ENCODE results near the gene CDK17.

The CDK17 gene

GRCh38 chr12:96233939-96234461, 166.2 kb downstream of the CDK17 start:
- POLR2A ChIA-PET = interaction anchor here (0.7 to 1.2 kb wide), 2 partner anchors 8 to 13 kb away, joined by 3 to 4 read pairs; no protein-coding TSS in a partner anchor
- no peak for DNase-seq

DNA sequence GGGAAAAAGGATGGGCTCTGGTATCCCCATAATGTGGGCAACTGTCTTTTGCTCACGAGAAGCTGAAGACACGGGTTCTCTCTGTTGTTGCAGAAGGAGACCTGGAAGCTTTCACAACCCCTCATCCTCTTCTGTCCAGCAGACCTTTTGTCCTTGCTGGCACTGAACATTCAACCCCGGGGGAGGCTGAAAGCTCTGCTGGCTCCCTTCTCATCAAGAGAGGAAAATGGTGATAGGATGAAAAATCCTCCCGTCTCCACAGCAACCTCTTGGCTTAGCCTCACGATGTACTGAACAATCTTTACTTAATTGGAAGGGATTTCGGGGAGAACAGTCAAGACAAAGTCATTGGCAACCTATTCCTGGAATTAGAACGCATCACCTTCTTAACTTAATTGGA, 167.1 kb downstream of the CDK17 start:
- Histone ChIP-seq H3K36me3 (ENCODE audit: control insufficient read depth in 4 of 4, insufficient read depth in 4 of 4, low read length in 3 of 4) (peaks cover 9 to 44% (median 28%) of the 10 kb centered on the region in 4 experiments), H3K27me3 (replicated peaks in 2 of 5; ENCODE audit: control insufficient read depth in 4 of 5, insufficient read depth in 5 of 5, low read length in 4 of 5) (no peaks in the 10 kb centered on the region), H3K4me3 (ENCODE audit: control insufficient read depth in 1 of 7, extremely low read depth in 1 of 7, insufficient read depth in 4 of 7, low read depth in 2 of 7, low read length in 6 of 7) (no peak overlapping the region), H3K9me3 (ENCODE audit: control extremely low read depth in 1 of 5, control insufficient read depth in 4 of 5, insufficient read depth in 2 of 5, low read depth in 1 of 5, low read length in 4 of 5) (no peaks in the 10 kb centered on the region), H3K27ac (ENCODE audit: insufficient read depth in 1 of 2, low read depth in 1 of 2, low read length in 2 of 2, poor library complexity in 1 of 2, severe bottlenecking in 2 of 2) (no peak overlapping the region), H3K4me1 (ENCODE audit: control extremely low read depth in 1 of 4, control insufficient read depth in 4 of 4, insufficient read depth in 4 of 4, low read length in 3 of 4) (peaks cover 0 to 35% (median 32%) of the 10 kb centered on the region in 4 experiments)
- POLR2A ChIA-PET = no interaction called here
- WGBS (ENCODE audit: insufficient coverage) = 100% methylated on average over 3 of the region's 7 CpGs
- DNase-seq = no peak
- CTCF ChIA-PET = interaction anchor here (0.6 to 1.7 kb wide), 3 partner anchors 11 to 801 kb away, joined by 3 to 4 read pairs (median 3); no protein-coding TSS in a partner anchor

More at GRCh38 chr12:96233939-96234461, 166.2 kb downstream of the CDK17 start:
- WGBS (ENCODE audit: insufficient coverage) = 96% methylated on average over 12 of the region's 15 CpGs
- Histone ChIP-seq H3K4me1 (ENCODE audit: control extremely low read depth in 1 of 4, control insufficient read depth in 4 of 4, insufficient read depth in 4 of 4, low read length in 3 of 4) (peaks cover 0 to 44% (median 36%) of the 10 kb centered on the region in 4 experiments), H3K36me3 (ENCODE audit: control insufficient read depth in 4 of 4, insufficient read depth in 4 of 4, low read length in 3 of 4) (peaks cover 5 to 36% (median 23%) of the 10 kb centered on the region in 4 experiments), H3K27me3 (replicated peaks in 2 of 5; ENCODE audit: control insufficient read depth in 4 of 5, insufficient read depth in 5 of 5, low read length in 4 of 5) (no peaks in the 10 kb centered on the region), H3K27ac (ENCODE audit: insufficient read depth in 1 of 2, low read depth in 1 of 2, low read length in 2 of 2, poor library complexity in 1 of 2, severe bottlenecking in 2 of 2) (no peak overlapping the region), H3K9me3 (ENCODE audit: control extremely low read depth in 1 of 5, control insufficient read depth in 4 of 5, insufficient read depth in 2 of 5, low read depth in 1 of 5, low read length in 4 of 5) (no peaks in the 10 kb centered on the region), H3K4me3 (ENCODE audit: control insufficient read depth in 1 of 7, extremely low read depth in 1 of 7, insufficient read depth in 4 of 7, low read depth in 2 of 7, low read length in 6 of 7) (no peak overlapping the region)
- CTCF ChIA-PET = interaction anchor here (1.1 to 1.7 kb wide), 4 partner anchors 12 to 283 kb away, joined by 3 to 7 read pairs (median 4); no protein-coding TSS in a partner anchor

- H3K27ac ChIP-seq (ENCODE audit: insufficient read depth in 1 of 2, low read depth in 1 of 2, low read length in 2 of 2, poor library complexity in 1 of 2, severe bottlenecking in 2 of 2) = peak overlapping the region in 1 of 2 experiments; percentile 25
- ChIA-PET POLR2A (no interaction called here), CTCF (interaction anchor here (0.8 to 0.9 kb wide), 2 partner anchors 156 to 169 kb away, joined by 3 to 5 read pairs; no protein-coding TSS in a partner anchor)
- no peak overlapping the region for H3K4me3 ChIP-seq (ENCODE audit: control insufficient read depth in 1 of 7, extremely low read depth in 1 of 7, insufficient read depth in 4 of 7, low read depth in 2 of 7, low read length in 6 of 7)
- H3K36me3 ChIP-seq (ENCODE audit: control insufficient read depth in 4 of 4, insufficient read depth in 4 of 4, low read length in 3 of 4) = peaks cover 12 to 67% (median 39%) of the 10 kb centered on the region in 4 experiments
- DNase-seq = no peak
- H3K27me3 ChIP-seq (replicated peaks in 2 of 5; ENCODE audit: control insufficient read depth in 4 of 5, insufficient read depth in 5 of 5, low read length in 4 of 5) = no peaks in the 10 kb centered on the region
- no peaks in the 10 kb centered on the region for H3K9me3 ChIP-seq (ENCODE audit: control extremely low read depth in 1 of 5, control insufficient read depth in 4 of 5, insufficient read depth in 2 of 5, low read depth in 1 of 5, low read length in 4 of 5)
- H3K4me1 ChIP-seq (ENCODE audit: control extremely low read depth in 1 of 4, control insufficient read depth in 4 of 4, insufficient read depth in 4 of 4, low read length in 3 of 4) = peaks cover 0 to 10% (median 7%) of the 10 kb centered on the region in 4 experiments
- WGBS (ENCODE audit: insufficient coverage) = 92% methylated on average over 12 of the region's 13 CpGs
Observed at GRCh38 chr12:96230646-96231045, 169.6 kb downstream of the CDK17 start.

DNA sequence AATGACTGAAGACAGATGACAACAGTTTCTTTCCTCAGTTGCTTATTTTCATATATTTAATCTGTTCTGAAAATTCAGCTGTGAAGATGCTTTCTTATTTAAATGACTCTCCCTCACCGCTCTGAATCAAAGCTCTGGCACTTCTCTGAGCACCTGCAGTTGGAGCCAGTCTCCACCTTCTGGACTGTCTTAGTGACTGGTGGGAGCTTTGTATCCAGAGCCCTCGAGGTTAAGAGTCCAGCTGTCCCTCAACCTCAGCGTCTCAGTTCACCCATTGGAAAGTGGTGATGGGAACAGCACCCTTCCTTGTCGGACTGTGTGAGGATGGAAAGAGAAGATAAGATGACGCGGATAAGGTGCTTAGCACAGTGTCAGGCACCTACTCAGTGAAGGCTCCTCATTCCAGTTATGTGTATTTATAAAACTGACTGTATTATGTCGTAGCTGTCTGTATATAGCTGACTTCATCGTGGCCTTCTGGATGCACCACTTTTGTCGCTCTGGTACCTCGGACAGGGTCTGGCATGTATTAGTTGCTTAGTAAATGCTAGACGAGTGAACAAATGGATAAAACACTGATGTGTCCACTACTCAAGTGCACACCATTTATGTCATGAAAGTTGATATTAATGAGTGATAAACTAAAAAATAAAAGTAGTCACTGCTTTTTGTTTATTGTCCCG, 171.5 kb downstream of the CDK17 start:
- H3K36me3 ChIP-seq (ENCODE audit: control insufficient read depth in 4 of 4, insufficient read depth in 4 of 4, low read length in 3 of 4) = peaks cover 12 to 71% (median 45%) of the 10 kb centered on the region in 4 experiments
- POLR2A ChIA-PET = interaction anchor here (0.8 kb wide), 1 partner anchor 33 kb away, joined by 4 read pairs; no protein-coding TSS in a partner anchor
- no peak overlapping the region for H3K4me3 ChIP-seq (ENCODE audit: control insufficient read depth in 1 of 7, extremely low read depth in 1 of 7, insufficient read depth in 4 of 7, low read depth in 2 of 7, low read length in 6 of 7)
- WGBS (ENCODE audit: insufficient coverage) = 98% methylated on average over 7 of the region's 12 CpGs
- CTCF ChIA-PET = interaction anchor here (0.9 kb wide), 1 partner anchor 13 kb away, joined by 3 read pairs; no protein-coding TSS in a partner anchor
- no peak overlapping the region for H3K27ac ChIP-seq (ENCODE audit: insufficient read depth in 1 of 2, low read depth in 1 of 2, low read length in 2 of 2, poor library complexity in 1 of 2, severe bottlenecking in 2 of 2)
- H3K4me1 ChIP-seq (ENCODE audit: control extremely low read depth in 1 of 4, control insufficient read depth in 4 of 4, insufficient read depth in 4 of 4, low read length in 3 of 4) = peaks cover 9 to 17% (median 12%) of the 10 kb centered on the region in 4 experiments
- H3K9me3 ChIP-seq (ENCODE audit: control extremely low read depth in 1 of 5, control insufficient read depth in 4 of 5, insufficient read depth in 2 of 5, low read depth in 1 of 5, low read length in 4 of 5) = no peaks in the 10 kb centered on the region
- no peaks in the 10 kb centered on the region for H3K27me3 ChIP-seq (replicated peaks in 2 of 5; ENCODE audit: control insufficient read depth in 4 of 5, insufficient read depth in 5 of 5, low read length in 4 of 5)
- DNase-seq = no peak

Measured in common myeloid progenitor, CD34-positive (primary cell).